GM18951 (cell line): ENCODE data around the gene MTCH2.

Experiments
- POLR2A ChIP-seq: IDR thresholded peaks from 4 replicates; pipeline ENCODE4 v1.6.1; 2011; ENCODE audit warnings: mild to moderate bottlenecking; ENCODE audit not compliant: insufficient read length, insufficient read depth; ENCODE audit errors: extremely low read depth
- in situ Hi-C: fragments of 300-500 bp; cut with MboI; formaldehyde crosslinking; loops from one replicate; pipeline ENCODE4 v1.12.0; 2022; ENCODE audit warnings: low sequenced_read_pairs, mixed read lengths, inconsistent platforms; ENCODE audit not compliant: unreplicated experiment

The MTCH2 gene

GRCh38 chr11:47592970-47593369 is 49.4 kb downstream of the MTCH2 start:
- TF ChIP-seq POLR2A: no peak
- in situ Hi-C loops: no loop called here

DNA sequence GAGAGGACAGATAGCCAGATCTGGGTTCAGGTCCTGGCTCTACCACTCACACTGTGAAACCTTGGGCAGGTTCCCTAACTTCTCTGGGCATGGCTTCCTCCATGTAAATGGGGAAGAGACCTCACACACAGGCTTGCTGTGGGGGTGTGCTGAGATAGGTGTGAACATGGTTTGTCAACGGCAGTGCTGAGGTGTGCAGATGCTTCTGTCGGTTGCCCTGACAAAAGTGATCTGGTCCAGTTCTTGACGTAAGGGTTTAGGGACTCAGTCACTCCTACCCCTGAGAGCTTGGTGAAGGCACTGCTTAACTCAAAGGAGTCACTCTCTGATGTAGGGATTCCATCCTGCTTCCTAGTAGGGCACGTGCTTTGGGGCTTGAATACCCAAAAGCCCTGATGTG is 50.1 kb downstream of the MTCH2 start:
- TF ChIP-seq POLR2A: no peak
- in situ Hi-C loops: no loop called here

DNA sequence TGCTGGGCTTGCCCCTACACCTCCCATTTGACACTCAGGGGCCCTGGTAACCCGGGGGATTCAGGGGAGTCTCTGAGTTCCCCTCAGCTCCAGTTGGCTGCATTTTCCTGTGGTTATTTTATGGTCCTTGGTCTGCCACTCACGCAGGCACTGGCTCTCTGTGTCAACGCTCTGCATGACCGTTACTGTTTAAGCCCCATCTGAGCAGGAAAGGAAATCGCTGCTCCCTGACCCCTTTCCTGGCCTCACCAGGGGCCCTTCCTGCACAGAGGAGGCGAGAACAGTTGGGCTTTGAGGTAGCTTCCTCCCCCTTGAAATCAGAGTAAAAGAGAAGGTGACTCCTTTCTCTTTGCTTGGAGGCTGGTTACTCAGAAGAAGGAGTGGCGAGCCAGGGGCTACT is 50.6 kb downstream of the MTCH2 start:
- in situ Hi-C loops: no loop called here

GRCh38 chr11:47589977-47590861 is 52.1 kb downstream of the MTCH2 start:
- in situ Hi-C loops: no loop called here
- TF ChIP-seq POLR2A: no peak

More for the DNA sequence above, 50.6 kb downstream of the MTCH2 start:
- no peak for TF ChIP-seq POLR2A

DNA sequence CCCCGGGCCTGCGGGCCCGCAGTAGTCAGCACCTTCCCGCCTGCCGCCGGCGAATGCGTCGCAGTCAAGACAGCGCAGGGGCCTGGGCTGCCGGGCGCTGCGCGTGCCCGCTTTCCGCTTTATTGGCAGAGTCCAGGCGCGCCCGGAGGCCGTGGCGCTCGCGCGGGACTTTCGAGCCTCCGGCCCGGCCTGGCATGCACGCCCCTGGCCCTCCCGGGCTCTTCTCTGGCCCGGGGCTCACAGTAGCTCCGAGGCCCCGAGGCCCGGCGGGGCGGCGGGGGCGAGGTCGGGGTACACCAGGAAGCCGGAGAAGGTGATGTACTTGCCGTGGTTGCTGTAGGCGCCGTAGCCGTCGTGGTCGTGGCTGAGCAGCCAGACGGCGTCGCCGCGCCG is 52.8 kb downstream of the MTCH2 start:
- in situ Hi-C loops: no loop called here
- no peak for TF ChIP-seq POLR2A

- in situ Hi-C loops: no loop called here
- TF ChIP-seq POLR2A: no peak
These were observed 53.2 kb downstream of the MTCH2 start for GRCh38 chr11:47589118-47589517.

DNA sequence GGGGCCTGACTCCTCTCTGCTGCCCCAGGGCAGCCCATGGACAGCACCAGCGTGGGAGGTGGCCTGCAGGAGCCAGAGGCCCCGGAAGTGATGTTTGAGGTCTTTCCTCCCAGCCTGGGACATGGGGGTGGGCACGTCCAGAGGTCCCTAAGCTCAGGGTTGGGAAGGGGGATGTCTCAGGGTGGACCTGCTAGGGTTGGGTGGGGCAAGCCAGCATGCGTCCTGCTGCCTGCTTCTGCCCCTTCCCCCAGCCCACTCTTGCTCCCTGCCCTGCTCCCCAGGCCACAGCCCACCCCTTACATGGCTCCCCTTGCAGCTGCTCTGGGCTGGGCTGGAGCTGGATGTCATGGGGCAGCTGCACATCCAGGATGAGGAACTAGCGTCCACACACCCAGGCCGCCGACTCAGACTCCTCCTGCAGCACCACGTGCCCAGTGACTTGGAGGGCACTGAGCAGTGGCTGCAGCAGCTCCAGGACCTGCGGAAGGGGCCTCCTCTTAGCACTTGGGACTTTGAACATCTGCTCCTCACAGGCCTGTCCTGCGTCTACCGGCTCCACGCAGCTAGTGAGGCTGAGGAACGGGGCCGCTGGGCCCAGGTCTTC is 54.5 kb downstream of the MTCH2 start:
- TF ChIP-seq POLR2A: no peak
- in situ Hi-C loops: no loop called here

- TF ChIP-seq POLR2A: no peak
- in situ Hi-C loops: no loop called here
These were observed 55.2 kb downstream of the MTCH2 start for GRCh38 chr11:47587039-47587716.

DNA sequence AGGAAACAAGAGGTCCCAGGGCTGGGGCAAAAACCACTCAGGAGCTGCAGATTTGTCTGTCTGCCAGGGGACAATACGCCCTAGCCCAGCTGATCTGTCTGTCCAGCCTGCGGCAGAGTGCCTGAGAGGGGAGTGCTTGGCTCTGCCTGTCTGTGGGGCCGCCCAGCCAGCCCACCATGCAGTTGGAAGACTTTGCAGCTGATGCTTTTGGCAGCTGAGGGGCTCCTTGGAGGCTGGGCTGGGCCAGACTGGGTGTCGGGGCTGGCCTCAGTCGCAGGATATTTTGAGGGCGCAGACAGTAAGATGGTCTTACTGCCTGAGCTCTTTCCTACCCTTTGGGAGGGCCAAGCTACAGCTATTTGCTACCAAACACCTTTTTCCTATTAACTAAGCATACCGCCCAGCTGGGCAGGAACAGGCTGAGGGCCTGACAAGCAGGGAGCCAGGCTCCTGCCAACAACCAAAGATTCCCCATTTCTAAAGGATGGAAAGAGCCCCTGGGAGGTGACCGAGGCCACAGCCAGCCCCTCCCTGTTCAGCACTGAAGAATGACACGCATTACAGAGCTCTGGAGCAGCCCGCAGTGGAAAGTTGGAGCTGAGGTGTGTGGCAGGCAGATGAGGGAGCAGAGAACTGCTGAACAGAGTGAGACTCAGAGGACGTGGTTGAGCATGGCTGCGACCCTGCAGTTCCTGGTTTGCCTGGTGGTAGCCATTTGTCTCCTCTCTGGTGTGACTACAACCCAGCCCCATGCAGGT is 56.1 kb downstream of the MTCH2 start, which contains the start of gene FAM180B:
TSS of gene FAM180B (plus strand) at position 581 of the 758 bp plus-strand sequence. CDS start at position 672, 91 bp downstream.
- in situ Hi-C loops: no loop called here
- no peak for TF ChIP-seq POLR2A

DNA sequence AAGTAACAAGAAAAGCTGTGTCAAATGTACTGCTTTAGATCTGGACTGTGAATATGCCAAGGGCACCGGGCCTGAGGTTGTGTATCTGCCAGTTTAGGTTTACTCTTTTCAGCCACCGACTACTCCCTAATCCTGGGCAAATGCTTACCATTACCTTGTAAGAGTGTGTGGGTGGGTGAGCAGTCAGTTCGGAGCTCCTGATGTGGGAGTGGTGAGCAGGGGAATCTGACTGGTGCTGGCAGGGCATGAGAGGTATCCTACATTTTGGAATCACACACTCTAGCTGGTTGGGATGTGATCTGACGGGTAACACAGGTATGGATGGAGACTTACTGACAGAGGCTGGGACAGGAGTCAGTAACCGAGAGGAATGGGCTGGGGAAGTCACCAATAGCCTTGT is 58.5 kb downstream of the MTCH2 start:
- in situ Hi-C loops: no loop called here
- TF ChIP-seq POLR2A: no peak

DNA sequence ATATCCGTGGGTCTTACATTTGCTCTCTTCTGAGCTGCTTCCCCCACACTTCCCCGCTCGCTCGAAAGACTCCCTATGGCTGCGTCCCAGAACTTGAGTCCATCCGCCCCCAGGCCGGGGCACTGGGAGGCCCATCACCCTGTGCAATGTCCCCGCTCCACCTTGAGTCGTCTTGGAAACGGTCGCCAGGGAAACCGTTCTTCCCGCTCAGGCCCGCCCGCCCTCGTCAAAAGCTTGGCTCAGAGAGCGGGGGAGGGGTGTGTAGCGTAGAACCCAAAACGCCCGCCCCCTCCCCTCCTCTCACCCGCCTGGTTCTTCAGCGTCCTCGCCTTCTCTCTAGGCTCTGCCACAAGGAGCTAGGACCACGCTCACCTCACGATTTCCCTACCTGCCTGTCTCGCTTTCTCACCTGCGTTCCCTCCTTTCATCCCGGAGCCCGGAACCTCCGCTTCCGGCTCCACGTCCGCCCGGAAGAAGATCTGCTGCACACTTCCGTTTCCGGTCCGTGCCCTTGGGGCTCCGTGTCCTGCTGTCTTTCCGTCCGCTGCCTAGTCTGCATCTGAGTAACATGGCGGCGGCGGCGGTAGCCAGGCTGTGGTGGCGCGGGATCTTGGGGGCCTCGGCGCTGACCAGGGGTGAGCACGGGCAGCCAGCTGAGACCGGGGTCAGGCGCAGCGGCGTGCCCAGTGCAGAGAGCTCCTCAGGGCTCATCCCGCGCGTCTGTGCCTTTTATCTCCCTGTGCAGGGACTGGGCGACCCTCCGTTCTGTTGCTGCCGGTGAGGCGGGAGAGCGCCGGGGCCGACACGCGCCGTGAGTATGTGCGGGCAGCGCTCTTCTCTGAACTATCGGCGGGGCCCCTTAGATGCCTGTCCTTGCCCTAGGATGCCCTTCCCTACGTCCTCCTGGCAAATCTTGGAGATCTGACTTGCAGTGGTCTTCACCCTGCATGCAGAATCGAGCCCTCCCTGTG is 63.5 kb downstream of the MTCH2 start, which contains the start of the genes KBTBD4 and NDUFS3:
TSS of gene KBTBD4 (minus strand) at position 447 of the 971 bp plus-strand sequence. CDS start at position 428, 19 bp downstream.
TSS of gene NDUFS3 (plus strand) at position 551 of the 971 bp plus-strand sequence. CDS start at position 569, 18 bp downstream.
- TF ChIP-seq POLR2A: peak; percentile 90
- in situ Hi-C loops: no loop called here
